Measurements from ENCODE around the gene CSF1. TPM values are rescaled to one million over a fixed set of nuclear protein-coding genes. Genes with fewer than 3 reads are reported as not detected.

CSF1 gene
- total and polyA plus RNA-seq, 2 experiments from 2014 or later = 1.4 to 3.5 TPM

- TF ChIP-seq ETS1 (IDR thresholded peaks at IDR 0.05) = no peak
- TF ChIP-seq ZNF331 (CRISPR knock-in tag; IDR thresholded peaks at IDR 0.05; ENCODE audit: low read depth) = no peak
- no peak for TF ChIP-seq ZNF114 (CRISPR knock-in tag; IDR thresholded peaks at IDR 0.05)
- no peak for TF ChIP-seq CTCF (conservative IDR thresholded peaks at IDR 0.05; ENCODE audit: low read depth in 2 of 2)
- no peak for TF ChIP-seq JUNB (IDR thresholded peaks at IDR 0.05; ENCODE audit: unreplicated experiment)
- Mint-ChIP-seq H3K4me3 (no peak overlapping the region), H3K9me3 (peaks cover 6% of the 10 kb centered on the region; the same call in 2 of the 3 replicates), H3K27me3 (ENCODE audit: insufficient read depth, low read depth, poor library complexity) (peaks cover 6% of the 10 kb centered on the region), H3K4me1 (peaks cover 6% of the 10 kb centered on the region; the same call in 2 of the 3 replicates), H3K36me3 (ENCODE audit: low read depth) (no peaks in the 10 kb centered on the region), H3K27ac (no peak overlapping the region)
- H4K20me1 ChIP-seq (replicated peaks; ENCODE audit: insufficient read depth) = no peaks in the 10 kb centered on the region
- no peak overlapping the region for H2AFZ ChIP-seq
- no peak for DNase-seq (ENCODE audit: low spot score)
- H3K27ac ChIP-seq (ENCODE audit: low read depth) = no peak overlapping the region
- H3K4me3 ChIP-seq = no peak overlapping the region
- no peaks in the 10 kb centered on the region for H3K9me2 ChIP-seq (ENCODE audit: insufficient read depth)
- no peaks in the 10 kb centered on the region for H3K79me2 ChIP-seq (replicated peaks; ENCODE audit: insufficient read depth)
- no peak for ATAC-seq
- no peaks in the 10 kb centered on the region for H3F3A ChIP-seq (replicated peaks; ENCODE audit: low read depth)
- no peaks in the 10 kb centered on the region for H3K4me1 ChIP-seq (ENCODE audit: insufficient read depth)
- H3K36me3 ChIP-seq (ENCODE audit: insufficient read depth) = no peaks in the 10 kb centered on the region
- H3K4me2 ChIP-seq = no peak overlapping the region
- H3K27me3 ChIP-seq (ENCODE audit: insufficient read depth) = no peaks in the 10 kb centered on the region
These were observed 33.9 kb downstream of the CSF1 start for GRCh38 chr1:109944541-109944940.

- no peaks in the 10 kb centered on the region for H3K36me3 Mint-ChIP-seq (ENCODE audit: low read depth)
- H3K79me2 ChIP-seq (replicated peaks; ENCODE audit: insufficient read depth) = no peaks in the 10 kb centered on the region
- H3K4me2 ChIP-seq = no peak overlapping the region
- TF ChIP-seq CTCF (conservative IDR thresholded peaks at IDR 0.05; ENCODE audit: low read depth in 2 of 2) (no peak), ZNF462 (CRISPR knock-in tag; IDR thresholded peaks at IDR 0.05) (no peak), JUNB (IDR thresholded peaks at IDR 0.05; ENCODE audit: unreplicated experiment) (no peak), POLR2AphosphoS5 (IDR thresholded peaks at IDR 0.05; ENCODE audit: low read depth) (no peak), STAT1 (IDR thresholded peaks at IDR 0.05; ENCODE audit: unreplicated experiment) (no peak), ETS1 (IDR thresholded peaks at IDR 0.05) (no peak)
These were observed 35.9 kb downstream of the CSF1 start for GRCh38 chr1:109946511-109946910.

More at GRCh38 chr1:109946511-109946910, 35.9 kb downstream of the CSF1 start:
- H3K4me1 ChIP-seq (ENCODE audit: insufficient read depth) = no peaks in the 10 kb centered on the region
- no peaks in the 10 kb centered on the region for H3K36me3 ChIP-seq (ENCODE audit: insufficient read depth)
- Mint-ChIP-seq H3K9me3 (no peaks in the 10 kb centered on the region), H3K27ac (no peak overlapping the region), H3K27me3 (ENCODE audit: insufficient read depth, low read depth, poor library complexity) (peaks cover 6% of the 10 kb centered on the region), H3K4me3 (no peak overlapping the region), H3K4me1 (peaks cover 6% of the 10 kb centered on the region; the same call in 2 of the 3 replicates)
- H3K4me3 ChIP-seq = no peak overlapping the region
- no peak for DNase-seq (ENCODE audit: low spot score)
- no peak for ATAC-seq
- no peaks in the 10 kb centered on the region for H3K27me3 ChIP-seq (ENCODE audit: insufficient read depth)
- H4K20me1 ChIP-seq (replicated peaks; ENCODE audit: insufficient read depth) = no peaks in the 10 kb centered on the region
- H3K9me2 ChIP-seq (ENCODE audit: insufficient read depth) = no peaks in the 10 kb centered on the region
- no peak overlapping the region for H2AFZ ChIP-seq
- H3K27ac ChIP-seq (ENCODE audit: low read depth) = no peak overlapping the region
- no peaks in the 10 kb centered on the region for H3F3A ChIP-seq (replicated peaks; ENCODE audit: low read depth)

Measured in GM23338 (cell line).